Measurements from ENCODE around the gene RBFOX1.

The RBFOX1 gene

GRCh38 chr16:7534749-7535148, 202.1 kb downstream of the RBFOX1 start:
- no peak for TF ChIP-seq CTCF (IDR thresholded peaks at IDR 0.05)
- TF ChIP-seq ZFX (IDR thresholded peaks at IDR 0.05; ENCODE audit: borderline replicate concordance) = no peak
- H3K27ac ChIP-seq = no peak overlapping the region

GRCh38 chr16:7541026-7541425, 208.4 kb downstream of the RBFOX1 start:
- H3K27ac ChIP-seq = no peak overlapping the region
- TF ChIP-seq CTCF (IDR thresholded peaks at IDR 0.05) (no peak), ZFX (IDR thresholded peaks at IDR 0.05; ENCODE audit: borderline replicate concordance) (no peak)

- TF ChIP-seq ZFX (IDR thresholded peaks at IDR 0.05; ENCODE audit: borderline replicate concordance) (no peak), CTCF (IDR thresholded peaks at IDR 0.05) (no peak)
- no peak overlapping the region for H3K27ac ChIP-seq
Observed at GRCh38 chr16:7545251-7545650, 212.6 kb downstream of the RBFOX1 start.

GRCh38 chr16:7546948-7547347, 214.3 kb downstream of the RBFOX1 start:
- H3K27ac ChIP-seq = no peak overlapping the region

GRCh38 chr16:7547736-7548135, 215.1 kb downstream of the RBFOX1 start:
- H3K27ac ChIP-seq = no peak overlapping the region
- TF ChIP-seq CTCF (IDR thresholded peaks at IDR 0.05) = no peak
- TF ChIP-seq ZFX (IDR thresholded peaks at IDR 0.05; ENCODE audit: borderline replicate concordance) = no peak

More at GRCh38 chr16:7546948-7547347, 214.3 kb downstream of the RBFOX1 start:
- TF ChIP-seq ZFX (IDR thresholded peaks at IDR 0.05; ENCODE audit: borderline replicate concordance) (no peak), CTCF (IDR thresholded peaks at IDR 0.05) (no peak)

- H3K27ac ChIP-seq = no peak overlapping the region
- TF ChIP-seq ZFX (IDR thresholded peaks at IDR 0.05; ENCODE audit: borderline replicate concordance) = no peak
- TF ChIP-seq CTCF (IDR thresholded peaks at IDR 0.05) = no peak
Observed at GRCh38 chr16:7548796-7549318, 216.2 kb downstream of the RBFOX1 start.

GRCh38 chr16:7550096-7550495, 217.5 kb downstream of the RBFOX1 start:
- TF ChIP-seq ZFX (IDR thresholded peaks at IDR 0.05; ENCODE audit: borderline replicate concordance) (no peak), CTCF (IDR thresholded peaks at IDR 0.05) (no peak)
- H3K27ac ChIP-seq = no peak overlapping the region
